B cell (primary cell): ENCODE data around the gene CSMD2.

Experiments
- EZH2 ChIP-seq: IDR thresholded peaks from 2 replicates; pipeline ENCODE4 v1.6.1; 2012; ENCODE audit warnings: borderline replicate concordance, low read depth, mild to moderate bottlenecking, moderate library complexity, low read length; ENCODE audit not compliant: insufficient read depth, poor library complexity, severe bottlenecking
- TF ChIP-seq, protein P1 (sequence below): fragments of 200-600 bp; IDR thresholded peaks from one replicate; pipeline ENCODE4 v1.8.0; 2022; ENCODE audit warnings: antibody characterized with exemption, mild to moderate bottlenecking

DNA sequence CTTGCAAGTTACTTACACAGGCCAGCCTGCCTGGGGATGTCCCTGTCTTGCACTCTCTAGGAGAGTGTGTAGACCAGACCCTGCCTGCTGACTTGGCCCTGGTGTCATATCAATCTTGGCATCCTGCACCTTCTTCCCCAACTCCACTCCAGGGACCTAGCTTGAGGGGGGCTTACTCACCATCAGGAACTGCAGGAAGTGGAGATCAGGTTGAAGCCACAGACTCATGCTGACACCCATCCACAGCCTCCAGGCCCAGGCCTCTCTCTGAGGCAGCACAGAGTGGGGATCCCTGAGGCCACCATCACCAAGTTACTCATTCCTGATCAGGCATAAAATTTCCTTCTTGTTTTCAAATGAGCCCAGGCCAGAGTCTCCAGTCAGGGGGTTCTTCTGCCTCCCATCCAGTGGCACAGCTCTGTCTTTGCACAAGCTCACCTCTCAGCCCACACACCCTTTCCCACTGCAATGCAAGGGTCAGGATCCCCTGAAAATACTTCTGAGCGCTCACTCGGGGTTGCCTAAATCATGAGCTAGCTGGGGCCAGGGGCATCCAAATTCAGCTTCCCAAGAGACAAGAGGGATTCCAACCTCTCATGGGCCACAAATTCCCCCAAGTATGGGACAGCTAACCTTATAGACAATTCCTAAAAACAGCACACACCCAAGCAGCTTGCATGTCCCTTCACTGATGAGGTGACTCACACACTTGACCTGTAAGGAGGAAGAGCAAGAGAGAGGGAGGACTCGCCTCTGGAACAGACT, 33.5 kb downstream of the CSMD2 start:
- TF ChIP-seq, protein P1, sequence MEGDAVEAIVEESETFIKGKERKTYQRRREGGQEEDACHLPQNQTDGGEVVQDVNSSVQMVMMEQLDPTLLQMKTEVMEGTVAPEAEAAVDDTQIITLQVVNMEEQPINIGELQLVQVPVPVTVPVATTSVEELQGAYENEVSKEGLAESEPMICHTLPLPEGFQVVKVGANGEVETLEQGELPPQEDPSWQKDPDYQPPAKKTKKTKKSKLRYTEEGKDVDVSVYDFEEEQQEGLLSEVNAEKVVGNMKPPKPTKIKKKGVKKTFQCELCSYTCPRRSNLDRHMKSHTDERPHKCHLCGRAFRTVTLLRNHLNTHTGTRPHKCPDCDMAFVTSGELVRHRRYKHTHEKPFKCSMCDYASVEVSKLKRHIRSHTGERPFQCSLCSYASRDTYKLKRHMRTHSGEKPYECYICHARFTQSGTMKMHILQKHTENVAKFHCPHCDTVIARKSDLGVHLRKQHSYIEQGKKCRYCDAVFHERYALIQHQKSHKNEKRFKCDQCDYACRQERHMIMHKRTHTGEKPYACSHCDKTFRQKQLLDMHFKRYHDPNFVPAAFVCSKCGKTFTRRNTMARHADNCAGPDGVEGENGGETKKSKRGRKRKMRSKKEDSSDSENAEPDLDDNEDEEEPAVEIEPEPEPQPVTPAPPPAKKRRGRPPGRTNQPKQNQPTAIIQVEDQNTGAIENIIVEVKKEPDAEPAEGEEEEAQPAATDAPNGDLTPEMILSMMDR: no peak
- no peak for TF ChIP-seq EZH2
